HCT116 (cell line): Measurements from ENCODE around the gene CYTH2. TPM values are rescaled to one million over a fixed set of nuclear protein-coding genes. Genes with fewer than 3 reads are reported as not detected.

Source experiments
- ATAC-seq: fragments of 200-7000 bp; cut with Tn5 transposase; 2 replicates; pipeline ENCODE4 v1.9.1; 2020; ENCODE audit warnings: mild to moderate bottlenecking, moderate library complexity
- BruUV-seq: library from RNA; stranded (reverse); fragments of 400-500 nt; replicated peaks from 2 replicates; lab custom pipeline; 2021; lab: Mats Ljungman, UMichigan
- CTCF ChIA-PET: fragments of 300-600 bp; sonication (Branson Sonifier 250); formaldehyde crosslinking; loops from one replicate; lab custom pipeline; 2021; ENCODE audit warnings: antibody characterized with exemption; lab: Charles Lee
- POLR2A ChIA-PET: fragments of 300-600, 350-600 bp; sonication (Branson Sonifier 250); formaldehyde crosslinking; loops from one replicate; lab custom pipeline; 2021; ENCODE audit warnings: antibody characterized with exemption; lab: Charles Lee
- RAD21 ChIA-PET, 2 experiments: fragments of 300-600 bp; sonication (Branson Sonifier 250); formaldehyde crosslinking; loops; one replicate each; lab custom pipeline; 2023; ENCODE audit warnings: low total read pairs in 2 of 2; ENCODE audit not compliant: uncharacterized antibody in 2 of 2, unreplicated experiment in 2 of 2, low non-redundant PET in 1 of 2; lab: Charles Lee
- DNase-seq: peaks from one replicate; pipeline ENCODE4 v3.0.0-alpha.2; 2010; ENCODE audit warnings: low read depth, low spot score
- H2AFZ ChIP-seq: fragments of 200-600 bp; shearing (Covaris generic), sonication (generic); 2 replicates; pipeline ENCODE4 v1.6.1; 2017; ENCODE audit warnings: low read depth, mixed run types, mixed read lengths, antibody characterized with exemption, low read length; ENCODE audit not compliant: poor library complexity, severe bottlenecking
- H3K27ac ChIP-seq: 2 replicates; pipeline ENCODE4 v1.5.1; 2012; ENCODE audit warnings: low read depth, low read length
- H3K27me3 ChIP-seq: fragments of 200-600 bp; sonication (generic); 2 replicates; pipeline ENCODE4 v1.6.1; 2016; ENCODE audit warnings: mixed run types, low read length, mixed read lengths; ENCODE audit not compliant: insufficient read depth
- H3K36me3 ChIP-seq, 2 experiments: fragments of 200-500 bp in 1 of 2; fragments of 200-600 bp in 1 of 2; sonication (Bioruptor generic) in 1 of 2; sonication (generic) in 1 of 2; 2 replicates each; pipeline versions ENCODE4 v1.5.1 to v1.6.1; 2014 to 2016; ENCODE audit warnings: low read length in 2 of 2, inconsistent platforms in 1 of 2, mixed read lengths in 1 of 2, mixed run types in 1 of 2; ENCODE audit not compliant: insufficient read depth in 2 of 2, control insufficient read depth in 1 of 2
- H3K4me1 ChIP-seq, 2 experiments: fragments of 200-600 bp in 1 of 2; sonication (generic) in 1 of 2; 2 replicates each; pipeline versions ENCODE4 v1.5.1 to v1.6.1; 2012 to 2017; ENCODE audit warnings: low read length in 2 of 2, inconsistent platforms in 1 of 2, mild to moderate bottlenecking in 1 of 2, mixed read lengths in 1 of 2, mixed run types in 1 of 2, moderate library complexity in 1 of 2; ENCODE audit not compliant: insufficient read depth in 2 of 2, control insufficient read depth in 1 of 2
- H3K4me2 ChIP-seq: fragments of 200-600 bp; sonication (generic); 2 replicates; pipeline ENCODE4 v1.6.1; 2017; ENCODE audit warnings: mixed run types, low read length, mixed read lengths
- H3K4me3 ChIP-seq, 2 experiments: fragments of 200-600 bp in 1 of 2; sonication (generic) in 1 of 2; replicated peaks in 1 of 2; 2 replicates each; pipeline ENCODE4 v1.5.1; 2011 to 2016; ENCODE audit warnings: low read length in 2 of 2, control low read depth in 1 of 2, low read depth in 1 of 2, mild to moderate bottlenecking in 1 of 2, mixed read lengths in 1 of 2, mixed run types in 1 of 2
- H3K79me2 ChIP-seq: fragments of 200-600 bp; sonication (generic); 2 replicates; pipeline ENCODE4 v1.6.1; 2017; ENCODE audit warnings: mild to moderate bottlenecking, mixed run types, low read length, moderate library complexity, mixed read lengths; ENCODE audit not compliant: insufficient read depth
- H3K9ac ChIP-seq: fragments of 200-600 bp; sonication (generic); 2 replicates; pipeline ENCODE4 v1.6.1; 2016; ENCODE audit warnings: low read length, mixed read lengths
- H3K9me2 ChIP-seq: fragments of 200-600 bp; sonication (generic), shearing (Covaris generic); 2 replicates; pipeline ENCODE4 v1.6.1; 2017; ENCODE audit warnings: mixed run types, mild to moderate bottlenecking, moderate library complexity; ENCODE audit not compliant: insufficient read depth
- H3K9me3 ChIP-seq, 2 experiments: fragments of 200-500 bp in 1 of 2; fragments of 200-600 bp in 1 of 2; sonication (Bioruptor generic) in 1 of 2; sonication (generic) in 1 of 2; 2 replicates each; pipeline ENCODE4 v1.6.1; 2014 to 2017; ENCODE audit warnings: low read length in 2 of 2, mixed read lengths in 2 of 2, inconsistent platforms in 1 of 2, low read depth in 1 of 2, mild to moderate bottlenecking in 1 of 2, mixed run types in 1 of 2, moderate library complexity in 1 of 2; ENCODE audit not compliant: control insufficient read depth in 1 of 2, insufficient read depth in 1 of 2
- H4K20me1 ChIP-seq: fragments of 200-600 bp; sonication (generic), shearing (Covaris generic); 2 replicates; pipeline ENCODE4 v1.6.1; 2017; ENCODE audit warnings: mixed run types, mild to moderate bottlenecking, moderate library complexity; ENCODE audit not compliant: insufficient read depth
- CBX3 ChIP-seq: IDR thresholded peaks from 2 replicates; pipeline ENCODE4 v1.6.1; 2012; ENCODE audit warnings: low read depth
- CEBPB ChIP-seq: IDR thresholded peaks from 2 replicates; pipeline ENCODE4 v1.6.1; 2012; ENCODE audit warnings: low read depth
- EGR1 ChIP-seq: IDR thresholded peaks from 2 replicates; pipeline ENCODE4 v1.6.1; 2012; ENCODE audit warnings: low read depth
- ELF1 ChIP-seq: IDR thresholded peaks from 2 replicates; pipeline ENCODE4 v1.6.1; 2012; ENCODE audit warnings: low read depth, borderline replicate concordance
- EZH2 ChIP-seq: fragments of 200-600 bp; sonication (generic); IDR thresholded peaks from 2 replicates; pipeline ENCODE4 v1.6.1; 2017; ENCODE audit warnings: antibody characterized with exemption, mixed run types
- JUND ChIP-seq: IDR thresholded peaks from 2 replicates; pipeline ENCODE4 v1.6.1; 2012
- POLR2A ChIP-seq: IDR thresholded peaks from 2 replicates; pipeline ENCODE4 v1.7.0; 2011; ENCODE audit warnings: borderline replicate concordance; ENCODE audit not compliant: insufficient read depth, insufficient read length; ENCODE audit errors: extremely low read depth
- RAD21 ChIP-seq: IDR thresholded peaks from 2 replicates; pipeline ENCODE4 v1.6.1; 2012; ENCODE audit warnings: low read depth, mild to moderate bottlenecking
- SIN3A ChIP-seq: IDR thresholded peaks from 2 replicates; pipeline ENCODE4 v1.6.1; 2012; ENCODE audit warnings: low read depth
- SP1 ChIP-seq: IDR thresholded peaks from 2 replicates; pipeline ENCODE4 v1.6.1; 2012; ENCODE audit warnings: low read depth
- ZFX ChIP-seq: fragments of 450-650 bp; IDR thresholded peaks from 2 replicates; pipeline ENCODE4 v1.6.1; 2017
- intact Hi-C: fragments of 100-400 bp; cut with micrococcal nuclease; formaldehyde crosslinking; loops from 2 replicates; pipeline ENCODE4 v1.10.0; 2022
- total RNA-seq: library from RNA; stranded (reverse); gene quantifications from one replicate; pipeline ENCODE4 v1.2.1, GENCODE V29; 2021; ENCODE audit not compliant: unreplicated experiment
- TF ChIP-seq, protein P1 (sequence below): IDR thresholded peaks from 2 replicates; pipeline ENCODE4 v1.6.1; 2012; ENCODE audit warnings: low read depth

The CYTH2 gene
- total RNA-seq, 1 experiment from 2014 or later: 75.3 TPM

DNA sequence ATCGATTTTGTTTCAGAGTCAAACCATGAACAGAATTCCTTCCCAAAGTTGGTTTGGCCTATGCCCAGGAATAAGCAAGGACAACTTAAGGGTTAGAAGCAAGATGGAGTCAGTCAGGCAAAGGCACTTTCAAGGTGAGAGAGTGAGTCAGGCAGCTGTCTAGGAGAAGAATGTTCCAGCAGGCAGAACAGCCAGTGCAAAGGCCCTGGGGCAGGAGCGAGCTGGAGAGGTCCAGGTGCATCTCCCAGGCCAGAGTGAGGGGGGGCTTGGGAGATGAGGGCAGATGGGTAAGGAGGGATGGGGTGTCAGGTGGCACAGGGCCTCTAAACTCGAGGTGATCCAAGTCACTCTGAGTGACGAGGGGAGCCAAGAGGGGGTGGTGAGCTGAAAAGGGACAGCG lies 32.6 kb upstream of the CYTH2 start:
- H3K4me3 ChIP-seq: no peak overlapping the region
- no peaks in the 10 kb centered on the region for H3K4me1 ChIP-seq
- H3K4me2 ChIP-seq: no peak overlapping the region
- no peak overlapping the region for H2AFZ ChIP-seq
- H3K27me3 ChIP-seq: no peaks in the 10 kb centered on the region
- DNase-seq (no peak), ATAC-seq (no peak)
- intact Hi-C loops: no loop called here
- H3K9me2 ChIP-seq: no peaks in the 10 kb centered on the region
- RAD21 ChIA-PET: no interaction called here
- POLR2A ChIA-PET: interaction anchor here (0.6 kb wide), 1 partner anchor 17 kb away, joined by 4 read pairs; no protein-coding TSS in a partner anchor
- TF ChIP-seq CBX3 (no peak), SP1 (no peak), RAD21 (no peak), EZH2 (no peak), EGR1 (no peak), ELF1 (no peak), SIN3A (no peak), ZFX (no peak), POLR2A (no peak), JUND (no peak), CEBPB (no peak)
- TF ChIP-seq, protein P1, sequence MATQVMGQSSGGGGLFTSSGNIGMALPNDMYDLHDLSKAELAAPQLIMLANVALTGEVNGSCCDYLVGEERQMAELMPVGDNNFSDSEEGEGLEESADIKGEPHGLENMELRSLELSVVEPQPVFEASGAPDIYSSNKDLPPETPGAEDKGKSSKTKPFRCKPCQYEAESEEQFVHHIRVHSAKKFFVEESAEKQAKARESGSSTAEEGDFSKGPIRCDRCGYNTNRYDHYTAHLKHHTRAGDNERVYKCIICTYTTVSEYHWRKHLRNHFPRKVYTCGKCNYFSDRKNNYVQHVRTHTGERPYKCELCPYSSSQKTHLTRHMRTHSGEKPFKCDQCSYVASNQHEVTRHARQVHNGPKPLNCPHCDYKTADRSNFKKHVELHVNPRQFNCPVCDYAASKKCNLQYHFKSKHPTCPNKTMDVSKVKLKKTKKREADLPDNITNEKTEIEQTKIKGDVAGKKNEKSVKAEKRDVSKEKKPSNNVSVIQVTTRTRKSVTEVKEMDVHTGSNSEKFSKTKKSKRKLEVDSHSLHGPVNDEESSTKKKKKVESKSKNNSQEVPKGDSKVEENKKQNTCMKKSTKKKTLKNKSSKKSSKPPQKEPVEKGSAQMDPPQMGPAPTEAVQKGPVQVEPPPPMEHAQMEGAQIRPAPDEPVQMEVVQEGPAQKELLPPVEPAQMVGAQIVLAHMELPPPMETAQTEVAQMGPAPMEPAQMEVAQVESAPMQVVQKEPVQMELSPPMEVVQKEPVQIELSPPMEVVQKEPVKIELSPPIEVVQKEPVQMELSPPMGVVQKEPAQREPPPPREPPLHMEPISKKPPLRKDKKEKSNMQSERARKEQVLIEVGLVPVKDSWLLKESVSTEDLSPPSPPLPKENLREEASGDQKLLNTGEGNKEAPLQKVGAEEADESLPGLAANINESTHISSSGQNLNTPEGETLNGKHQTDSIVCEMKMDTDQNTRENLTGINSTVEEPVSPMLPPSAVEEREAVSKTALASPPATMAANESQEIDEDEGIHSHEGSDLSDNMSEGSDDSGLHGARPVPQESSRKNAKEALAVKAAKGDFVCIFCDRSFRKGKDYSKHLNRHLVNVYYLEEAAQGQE: no peak
- H3K79me2 ChIP-seq: no peaks in the 10 kb centered on the region
- CTCF ChIA-PET: interaction anchor here (1.3 kb wide), 1 partner anchor 9 kb away, joined by 4 read pairs; no protein-coding TSS in a partner anchor
- H3K27ac ChIP-seq: no peak overlapping the region
- H3K9ac ChIP-seq: no peak overlapping the region
- no peaks in the 10 kb centered on the region for H4K20me1 ChIP-seq
- H3K9me3 ChIP-seq: no peaks in the 10 kb centered on the region
- BruUV-seq: no TSS peak
- H3K36me3 ChIP-seq: peaks cover 3 to 8% of the 10 kb centered on the region in 2 experiments; a peak in 1 of 4 replicates
